NCI-H526 (cell line): Measurements from ENCODE around the gene TDRD3.
"Not testable (repeated sequence)": the region's sequence is repeated elsewhere in the genome, so short reads cannot be mapped to it uniquely, and the experiment has no call there.

Experiments used
- DNase-seq, 2 experiments: peaks; one replicate each; lab custom pipeline; 2025; lab: John Stamatoyannopoulos, UW

Gene TDRD3

GRCh38 chr13:60396783-60397703, at the start of gene TDRD3:
TSS of gene TDRD3 (plus strand) at chr13:60397220. CDS start at chr13:60397365, 145 bp downstream.
- peak; percentile 82 to 97 for DNase-seq

GRCh38 chr13:60347690-60348089, 49.3 kb upstream of the TDRD3 start:
- peak; percentile 32 to 40 for DNase-seq

DNA sequence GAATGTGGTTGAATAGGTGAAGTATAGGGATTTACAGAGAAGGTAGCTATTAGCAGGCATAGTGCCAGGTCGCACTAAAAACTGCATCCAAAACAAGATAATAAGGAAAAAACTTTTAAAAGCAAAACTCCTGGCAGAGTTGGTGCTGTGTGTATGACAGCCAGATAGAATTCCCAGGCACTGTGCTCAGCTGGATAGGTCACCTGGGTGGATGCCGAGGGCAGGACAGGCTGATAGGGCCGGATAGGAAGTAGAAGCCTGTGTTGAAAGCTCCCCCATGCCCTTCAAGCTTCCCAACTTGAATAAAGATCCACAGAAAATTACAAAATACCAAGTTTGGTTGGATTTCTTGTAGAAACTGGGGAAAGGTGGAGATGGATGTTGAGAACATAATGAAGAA, 48.9 kb upstream of the TDRD3 start:
- DNase-seq, result no peak

DNA sequence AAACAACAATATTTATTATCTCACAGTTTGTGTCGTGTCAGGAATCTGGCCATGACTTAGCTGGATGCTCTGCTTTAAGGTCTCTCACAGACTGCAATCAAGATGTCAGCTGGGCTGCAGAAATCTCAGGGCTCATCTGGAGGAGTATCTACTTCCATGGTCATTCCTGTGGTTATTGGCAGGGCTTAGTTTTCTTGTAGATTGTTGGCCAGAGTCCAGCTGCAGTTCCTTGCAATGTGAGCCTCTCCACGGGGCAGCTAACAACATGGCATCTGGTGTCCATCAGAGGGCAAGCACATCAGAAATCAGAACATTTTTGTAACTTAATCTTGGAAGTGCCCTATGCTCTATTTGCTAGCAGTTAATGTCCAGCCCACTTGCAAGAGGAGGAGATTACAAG, 45.7 kb upstream of the TDRD3 start:
- DNase-seq, result no peak

DNA sequence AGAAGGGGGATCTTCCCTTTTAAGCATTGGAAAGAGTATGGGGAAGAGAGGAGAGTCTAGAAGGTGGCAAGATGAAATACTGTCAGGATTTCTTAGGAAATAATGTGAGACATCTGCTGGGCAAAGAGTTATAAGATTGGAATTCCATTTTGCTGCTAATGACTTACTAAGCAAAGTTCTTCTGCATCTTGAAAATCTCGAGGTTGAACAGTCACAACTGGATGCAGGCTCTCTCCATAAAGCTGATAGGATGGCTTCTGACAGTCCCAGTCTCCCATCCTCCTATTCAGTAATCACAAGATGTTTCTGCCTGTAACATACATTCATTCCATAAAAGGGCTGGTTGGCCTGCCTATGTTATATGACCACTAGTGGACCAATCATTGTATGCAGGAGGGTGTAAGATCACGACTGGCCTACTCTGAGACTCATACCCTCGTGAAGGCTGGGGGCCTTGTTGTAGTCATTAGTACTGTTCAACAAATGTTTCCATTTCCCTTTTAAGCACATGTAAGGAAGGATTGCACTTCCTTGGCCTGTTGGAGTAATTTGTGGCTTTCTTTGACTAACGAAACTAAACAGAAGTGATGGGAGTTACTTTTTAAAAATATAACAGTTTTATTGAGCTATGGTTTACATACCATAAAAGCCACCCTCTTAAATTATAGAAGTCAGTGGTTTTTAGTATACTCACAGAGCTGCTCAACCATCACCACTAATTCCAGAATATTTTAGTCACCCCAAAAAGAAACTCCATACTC, 45.0 kb upstream of the TDRD3 start:
- no peak for DNase-seq

DNA sequence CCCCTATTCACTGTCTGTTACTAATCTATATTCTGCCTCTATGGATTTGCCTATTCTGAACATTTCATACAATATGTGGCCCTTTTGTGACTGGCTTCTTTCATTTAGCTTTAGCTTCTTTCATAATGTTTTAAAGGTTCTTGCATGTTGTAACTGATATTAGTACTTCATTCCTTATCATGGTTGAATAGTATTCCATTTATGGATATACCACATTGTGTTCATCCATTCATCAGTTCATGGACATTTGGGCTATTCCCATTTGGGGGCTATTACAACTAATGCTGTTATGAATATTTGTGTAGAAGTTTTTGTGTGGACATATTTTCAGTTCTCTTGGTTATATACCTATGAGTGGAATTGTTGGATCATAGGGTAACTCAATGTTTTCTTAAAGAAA, 44.4 kb upstream of the TDRD3 start:
- no peak for DNase-seq

- DNase-seq, result no peak
These were observed 42.0 kb upstream of the TDRD3 start for GRCh38 chr13:60355056-60355455.

DNA sequence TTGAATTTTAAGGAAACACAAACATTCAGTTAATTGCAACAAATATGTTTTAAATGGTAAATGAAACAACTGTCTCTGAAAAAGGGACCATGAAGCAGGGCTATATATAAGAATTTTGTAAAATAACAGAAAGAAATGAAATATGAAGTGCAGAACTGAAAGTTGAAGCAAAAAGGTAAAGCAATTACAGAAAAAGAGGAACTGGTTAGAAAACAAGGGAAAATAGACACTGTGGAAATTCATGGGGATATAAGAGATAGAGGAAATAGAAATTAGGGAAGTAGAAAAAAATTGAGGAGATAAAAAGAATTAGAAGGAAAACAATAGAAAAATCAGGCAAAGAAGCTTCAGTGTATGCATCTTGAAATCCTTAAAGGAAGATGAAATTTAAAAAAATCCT, 40.0 kb upstream of the TDRD3 start:
- no peak for DNase-seq

GRCh38 chr13:60358453-60358852, 38.6 kb upstream of the TDRD3 start:
- no peak for DNase-seq

DNA sequence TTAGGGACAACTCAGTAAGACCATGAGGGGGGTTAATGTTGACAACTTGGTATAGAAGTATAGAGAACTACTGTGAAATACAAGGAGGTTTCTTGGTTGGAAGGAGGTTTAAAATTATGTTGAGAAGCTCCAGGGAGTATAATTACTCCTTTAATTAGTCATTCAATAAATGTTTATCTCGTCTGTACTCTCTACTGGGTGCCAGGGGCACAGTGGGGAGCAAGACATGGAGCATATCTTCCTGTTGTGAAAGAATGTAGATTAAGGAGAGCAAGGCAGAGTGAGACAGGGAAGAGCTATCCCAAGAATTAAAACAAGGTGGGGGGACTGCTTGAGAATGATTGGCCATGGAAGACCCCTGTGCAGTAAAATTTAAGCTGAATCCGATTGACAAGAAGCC, 33.7 kb upstream of the TDRD3 start:
- no peak for DNase-seq

DNA sequence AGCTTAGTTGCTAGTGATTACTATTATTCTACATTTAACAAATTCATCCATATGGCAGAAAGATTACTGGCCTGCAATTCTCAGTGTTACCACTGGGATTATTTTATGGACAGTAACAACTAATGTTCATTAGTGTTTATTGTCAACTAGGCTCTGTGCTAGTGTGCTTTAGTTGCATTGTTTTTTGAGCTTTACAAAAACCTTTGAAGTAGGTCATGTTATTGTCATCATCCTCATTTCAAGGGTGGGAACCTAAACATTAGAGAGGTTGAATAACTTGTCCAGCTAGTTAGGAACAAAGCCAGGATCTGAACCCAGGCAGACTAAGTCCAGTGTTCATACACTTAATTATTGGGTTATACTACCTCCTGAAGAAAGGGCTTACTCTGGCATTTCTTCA, 27.8 kb upstream of the TDRD3 start:
- DNase-seq, result peak in 1 of 2 experiments; percentile 24

GRCh38 chr13:60370343-60370742, 26.7 kb upstream of the TDRD3 start:
- DNase-seq, result no peak

DNA sequence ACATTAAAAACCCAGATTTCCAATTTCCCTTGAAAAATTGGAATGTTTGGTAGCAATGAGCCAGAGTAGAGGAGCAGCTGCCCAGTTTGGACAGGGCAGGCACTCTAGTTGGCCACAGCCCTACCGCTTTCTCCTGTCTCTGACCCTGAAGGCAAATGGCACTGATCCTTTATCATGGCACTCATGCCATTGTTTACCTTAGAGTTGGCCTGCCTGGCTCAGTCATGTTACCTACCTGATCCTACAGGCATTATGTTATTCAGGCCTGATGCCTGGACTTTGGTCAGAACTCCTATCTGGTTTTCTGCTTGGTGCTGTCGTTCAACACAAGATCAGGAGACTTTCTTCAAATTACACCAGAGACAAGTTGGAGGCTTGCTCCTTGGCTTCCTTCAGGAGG, 24.9 kb upstream of the TDRD3 start:
- no peak for DNase-seq

GRCh38 chr13:60379282-60379681, 17.7 kb upstream of the TDRD3 start:
- not testable (repeated sequence) for DNase-seq

DNA sequence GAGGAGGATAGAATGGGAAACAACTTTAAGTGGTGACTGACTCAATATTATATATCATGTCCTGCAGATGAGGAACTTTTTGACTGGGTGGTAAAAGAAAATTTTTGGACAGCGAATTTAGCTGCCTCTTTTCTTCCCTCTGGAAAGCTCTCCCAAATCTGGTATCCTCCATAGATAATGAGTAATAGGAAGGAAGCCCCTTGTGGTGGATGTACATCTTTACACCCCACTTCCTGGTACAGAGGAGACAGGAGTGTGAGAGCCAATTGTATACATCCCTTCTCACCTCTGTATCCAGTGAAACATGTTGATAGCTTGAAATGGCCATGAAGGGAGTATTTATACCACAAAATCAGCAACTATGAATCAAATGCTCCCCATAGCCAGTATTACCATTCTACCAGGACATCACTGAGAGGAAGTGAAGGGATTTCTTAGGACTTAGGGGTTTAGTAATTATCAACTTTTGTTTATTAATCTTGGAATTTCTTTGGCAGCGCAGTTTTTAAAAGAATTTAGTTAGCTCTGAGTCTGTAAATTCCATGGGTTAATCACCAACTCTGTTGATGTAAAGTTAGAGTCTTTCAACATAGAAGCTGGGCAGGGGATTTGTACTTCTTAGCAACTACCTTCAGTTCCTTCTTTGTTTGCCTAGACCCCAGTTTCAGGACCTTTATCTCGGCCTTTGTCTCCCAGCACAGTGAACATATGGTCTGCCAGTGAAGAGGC, 17.0 kb upstream of the TDRD3 start:
- peak in 1 of 2 experiments; percentile 18 for DNase-seq

DNA sequence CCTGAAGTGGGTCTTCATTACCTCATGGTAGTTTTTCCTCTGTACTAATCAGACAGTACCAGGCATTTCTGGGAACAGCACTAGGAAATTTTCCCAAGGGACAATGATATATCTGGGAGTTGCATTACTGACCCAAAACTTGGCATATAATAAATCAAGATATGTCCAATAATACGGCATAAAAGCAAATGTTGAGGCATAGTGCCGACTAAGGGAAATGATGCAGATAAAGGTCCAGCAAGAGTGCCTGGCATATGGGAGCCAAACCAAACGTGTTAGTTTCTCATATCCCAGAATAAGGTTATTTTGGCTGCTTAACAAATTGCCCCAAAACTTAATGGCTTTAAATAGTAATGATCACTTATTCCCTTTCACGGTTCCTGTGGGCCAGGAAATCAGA, 12.1 kb upstream of the TDRD3 start:
- no peak for DNase-seq

DNA sequence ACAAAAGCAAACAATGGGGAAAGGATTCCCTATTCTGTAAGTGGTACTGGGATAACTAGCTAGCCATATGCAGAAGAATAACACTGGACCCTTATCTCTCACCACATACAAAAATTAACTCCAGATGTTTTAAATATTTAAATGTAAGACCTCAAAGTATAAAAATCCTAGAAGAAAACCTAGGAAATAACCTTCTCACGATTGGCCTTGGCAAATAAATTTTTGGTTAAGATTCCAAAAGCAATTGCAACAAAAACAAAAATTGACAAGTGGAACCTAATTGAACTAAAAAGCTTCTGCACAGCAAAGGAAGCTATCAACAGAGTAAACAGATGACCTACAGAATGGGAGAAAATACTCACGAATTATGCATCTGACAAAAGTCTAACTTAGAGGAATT, 10.8 kb upstream of the TDRD3 start:
- no peak for DNase-seq

GRCh38 chr13:60392131-60392530, 4.9 kb upstream of the TDRD3 start:
- DNase-seq, result no peak

DNA sequence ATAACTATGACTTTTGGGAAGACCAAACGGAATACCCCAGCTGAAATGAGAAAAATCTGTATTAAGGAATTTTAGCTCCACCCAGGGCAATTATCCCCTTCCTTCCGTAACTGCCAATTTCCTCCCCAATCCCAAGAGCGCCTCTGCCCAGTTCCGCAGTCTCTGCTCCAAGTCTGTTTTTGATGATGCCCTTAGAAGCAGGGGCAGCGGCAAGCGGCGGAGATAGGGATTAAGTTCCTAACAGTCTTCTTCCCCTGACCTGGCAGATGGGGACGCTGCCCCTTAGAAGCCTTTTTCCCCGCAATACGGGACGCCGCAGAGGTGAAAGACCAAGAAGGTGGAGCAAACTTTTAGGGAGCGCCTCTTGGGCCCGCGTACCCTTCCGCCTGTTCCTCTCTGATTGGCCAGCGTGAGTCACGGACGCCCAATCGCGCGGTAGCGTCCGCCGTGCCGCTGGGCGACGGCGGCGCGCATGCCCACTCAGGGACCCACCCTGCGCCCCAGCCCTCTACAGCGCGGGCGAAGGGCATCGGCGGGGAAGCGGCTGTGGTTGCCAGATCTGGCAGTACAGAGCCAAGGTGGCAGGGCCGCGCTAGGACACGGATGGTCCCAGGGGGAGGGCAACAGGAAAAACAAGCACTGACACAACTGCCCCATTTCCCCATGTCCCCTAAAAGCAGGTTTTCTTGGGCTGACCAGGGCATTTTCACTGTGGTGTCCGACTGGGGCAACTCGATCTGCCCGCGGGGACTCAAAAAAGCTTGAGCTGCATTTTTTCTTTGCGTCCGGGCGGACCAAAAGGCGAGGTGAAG, 843 bp upstream of the TDRD3 start:
- DNase-seq, result peak; percentile 89 to 97

GRCh38 chr13:60397704-60398378, 821 bp downstream of the TDRD3 start:
- DNase-seq, result peak; percentile 48 to 87

GRCh38 chr13:60398379-60398891, 1.4 kb downstream of the TDRD3 start:
- DNase-seq, result no peak
